ENCODE results near the gene TUT7. TPM values are rescaled to one million over a fixed set of nuclear protein-coding genes. Genes with fewer than 3 reads are reported as not detected.

Gene TUT7
- total RNA-seq = 54.1 and 66.5 TPM in 2 replicates

GRCh38 chr9:86354011-86354817 lies at the start of gene TUT7:
TSS of gene TUT7 (minus strand) at chr9:86354410. CDS start at chr9:86353199, 1,211 bp downstream.

GRCh38 chr9:86282077-86282978 lies 71.9 kb downstream of the TUT7 start, which contains the start of gene ISCA1:
TSS of gene ISCA1 (minus strand) at chr9:86282538. CDS start at chr9:86282458, 80 bp downstream.

DNA sequence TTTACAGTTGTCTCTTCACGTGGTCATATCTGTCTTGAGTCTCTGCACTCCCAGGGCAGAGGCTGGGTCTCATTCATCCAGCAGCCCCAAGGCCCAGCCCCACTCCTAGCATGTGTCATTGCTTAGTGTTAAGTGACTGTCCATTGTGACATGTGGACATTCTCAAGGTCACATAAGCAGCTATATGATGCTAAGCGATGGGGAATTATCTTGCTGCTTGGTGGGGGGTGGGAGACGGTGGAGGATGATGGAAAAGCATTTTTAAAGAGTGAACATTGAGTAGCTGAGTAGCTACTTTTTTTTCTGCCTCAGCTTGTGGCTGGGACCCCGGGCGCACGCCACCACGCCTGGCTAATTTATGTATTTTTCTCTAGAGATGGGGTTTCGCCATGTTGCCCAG lies 94.7 kb downstream of the TUT7 start, which contains the start of gene C9orf153:
Gene C9orf153, minus strand, starts transcription at position 101 of the 400 bp plus-strand sequence. CDS start 30,054 bp downstream, outside the sequence.

Small RNA genes lying within 50 kb of the gene (small RNA-seq; reads per million reads assigned to genes)
- gene RN7SKP264 = not detected

Other genes starting within 250 kb of the TUT7 start
- 0.22 and 0.27 TPM in 2 replicates for gene C9orf153, start 94.8 kb downstream of the TUT7 start, total RNA-seq
- 36.0 TPM in 2 replicates for gene ISCA1, start 71.9 kb downstream of the TUT7 start, total RNA-seq